K562 (cell line): ENCODE measurements around the gene SCT. TPM values are rescaled to one million over a fixed set of nuclear protein-coding genes. Genes with fewer than 3 reads are reported as not detected.
A peak's percentile ranks its signal among the peaks of the same experiment; 100 is the strongest.

ENCODE experiments used
- ATAC-seq: fragments of 200-7000 bp; cut with Tn5 transposase; 3 replicates; pipeline ENCODE4 v1.9.1; 2020; ENCODE audit warnings: moderate library complexity
- BruUV-seq: library from RNA; stranded (reverse); fragments of 400-500 nt; replicated peaks from 2 replicates; lab custom pipeline; 2021; lab: Mats Ljungman, UMichigan
- CTCF ChIA-PET: fragments of 300-600 bp; formaldehyde crosslinking; extraction: SDS; loops from one replicate; lab custom pipeline; 2021; ENCODE audit warnings: low intra/inter-chr PET ratio; lab: Yijun Ruan, JAX
- POLR2A ChIA-PET: fragments of 300-600, 350-650 bp; sonication (Branson Sonifier 250); formaldehyde crosslinking; extraction: SDS; loops from one replicate; lab custom pipeline; 2021; ENCODE audit warnings: antibody characterized with exemption, inconsistent platforms; lab: Yijun Ruan, JAX
- DNase-seq, 4 experiments: peaks; one replicate each; pipeline versions ENCODE4 v3.0.0 to v3.0.0-alpha.2; 2011 to 2018; ENCODE audit warnings: low spot score in 3 of 4, mixed read lengths in 3 of 4; ENCODE audit errors: extremely low read depth in 1 of 4
- FAIRE-seq: peaks from 2 replicates; lab custom pipeline; 2011; peaks lifted over from hg19 to GRCh38; lab: Jason Lieb, UNC
- H2AFZ ChIP-seq: 2 replicates; pipeline ENCODE4 v1.6.0; 2011; ENCODE audit warnings: low read depth, low read length, control low read depth, inconsistent platforms
- H3K27ac ChIP-seq: fragments of 200-600 bp; 3 replicates; pipeline ENCODE4 v1.8.0; 2011; ENCODE audit warnings: low read depth, mild to moderate bottlenecking, control low read depth, inconsistent platforms, low read length, moderate library complexity, mixed read lengths; ENCODE audit errors: extremely low read depth
- H3K27me3 ChIP-seq, 2 experiments: fragments of 300-600 bp in 1 of 2; 2 replicates in 1 of 2; 3 replicates in 1 of 2; pipeline versions ENCODE4 v1.6.0 to v1.8.0; 2011; ENCODE audit warnings: inconsistent platforms in 2 of 2, low read length in 2 of 2, mild to moderate bottlenecking in 1 of 2, mixed read lengths in 1 of 2, moderate library complexity in 1 of 2; ENCODE audit not compliant: control insufficient read depth in 2 of 2, insufficient read depth in 2 of 2
- H3K36me3 ChIP-seq: fragments of 300-600 bp; 3 replicates; pipeline ENCODE4 v1.8.0; 2011; ENCODE audit warnings: mild to moderate bottlenecking, low read length, inconsistent platforms; ENCODE audit not compliant: control insufficient read depth, insufficient read depth
- H3K4me1 ChIP-seq, 2 experiments: fragments of 200-600 bp in 1 of 2; replicated peaks in 1 of 2; 2 replicates in 1 of 2; 3 replicates in 1 of 2; pipeline versions ENCODE4 v1.5.1 to v1.8.0; 2011; ENCODE audit warnings: inconsistent platforms in 2 of 2, low read length in 2 of 2, mild to moderate bottlenecking in 1 of 2, mixed read lengths in 1 of 2, moderate library complexity in 1 of 2; ENCODE audit not compliant: control insufficient read depth in 2 of 2, insufficient read depth in 2 of 2
- H3K4me2 ChIP-seq: 2 replicates; pipeline ENCODE4 v1.6.1; 2011; ENCODE audit warnings: low read length, control low read depth, inconsistent platforms, mixed read lengths; ENCODE audit not compliant: insufficient read depth
- H3K4me3 ChIP-seq: fragments of 200-600 bp; sonication (generic), shearing (Covaris generic); 2 replicates; pipeline ENCODE4 v1.5.1; 2016; ENCODE audit warnings: control low read depth, inconsistent platforms
- H3K79me2 ChIP-seq: fragments of 200-600 bp; 3 replicates; pipeline ENCODE4 v1.8.0; 2011; ENCODE audit warnings: low read length, inconsistent platforms; ENCODE audit not compliant: control insufficient read depth, insufficient read depth
- H3K9ac ChIP-seq, 2 experiments: 2 replicates each; pipeline versions ENCODE4 v1.6.0 to v1.6.1; 2011; ENCODE audit warnings: low read depth in 2 of 2, low read length in 2 of 2, control low read depth in 1 of 2, inconsistent platforms in 1 of 2, mild to moderate bottlenecking in 1 of 2, mixed read lengths in 1 of 2; ENCODE audit not compliant: insufficient read depth in 1 of 2
- H3K9me1 ChIP-seq: one replicate; pipeline ENCODE4 v1.6.0; 2011; ENCODE audit warnings: inconsistent platforms, mild to moderate bottlenecking, low read length, moderate library complexity; ENCODE audit not compliant: control insufficient read depth, insufficient read depth
- H3K9me3 ChIP-seq: replicated peaks from 2 replicates; pipeline ENCODE4 v1.5.1; 2011; ENCODE audit warnings: low read depth, low read length, inconsistent platforms; ENCODE audit not compliant: control insufficient read depth, insufficient read depth
- H4K20me1 ChIP-seq: replicated peaks from 2 replicates; pipeline ENCODE4 v1.6.1; 2011; ENCODE audit warnings: low read length, inconsistent platforms, mixed read lengths; ENCODE audit not compliant: control insufficient read depth, insufficient read depth
- POLR2G ChIP-seq: fragments of 200-400 bp; formaldehyde crosslinking; IDR thresholded peaks from 2 replicates; pipeline ENCODE4 v1.6.1; 2017; ENCODE audit warnings: low read depth, mild to moderate bottlenecking, antibody characterized with exemption, low read length, moderate library complexity
- SMARCB1 ChIP-seq: IDR thresholded peaks from 2 replicates; pipeline ENCODE4 v1.6.1; 2011; ENCODE audit warnings: improper control_type of control experiment, low read depth; ENCODE audit not compliant: insufficient read length
- WGBS: fragments of 100-300 bp; shearing (Covaris generic); methylation state at CpG from one replicate; pipeline ENCODE4 v1.1.6; 2016; ENCODE audit warnings: low coverage, mixed read lengths; ENCODE audit not compliant: insufficient coverage; ENCODE audit errors: missing lambda C conversion rate; 5-methylcytosine and 5-hydroxymethylcytosine counted together
- in situ Hi-C: fragments of 300-500 bp; cut with MboI; formaldehyde crosslinking; loops from 4 replicates; pipeline ENCODE4 v1.15.0; 2018; ENCODE audit warnings: inconsistent platforms, mixed read lengths
- intact Hi-C: fragments of 100-400 bp; cut with micrococcal nuclease; formaldehyde crosslinking; loops from 2 replicates; pipeline ENCODE4 v1.14.2; 2022
- polyA plus RNA-seq, 8 experiments: library from polyadenylated mRNA; depleted of rRNA in 4 of 8; stranded (reverse) in 5 of 8; unstranded in 3 of 8; fragments of >200 nt; fragmentation: Nextera tagmentation in 2 of 8; fragmentation: Illumina TruSeq in 1 of 8; extraction: Ambion mirVana in 2 of 8; extraction: Trizol in 1 of 8; gene quantifications; 2 replicates each; pipeline versions ENCODE4 v1.2.1 to v1.2.3, GENCODE V29; 2011 to 2014; ENCODE audit warnings: inconsistent platforms in 1 of 8, missing spikeins in 1 of 8
- total RNA-seq, 7 experiments: library from RNA; depleted of rRNA in 6 of 7; stranded (reverse); fragments of >200 nt in 6 of 7; fragmentation: Illumina TruSeq in 2 of 7; extraction: Trizol in 2 of 7; gene quantifications; 2 replicates each; pipeline versions ENCODE4 v1.2.1 to v1.2.3, GENCODE V29; 2011 to 2021; ENCODE audit warnings: low replicate concordance in 1 of 7
- TF ChIP-seq, protein P1 (sequence below): fragments of 450-650 bp; IDR thresholded peaks from 2 replicates; pipeline ENCODE4 v1.6.1; 2016; ENCODE audit warnings: low read depth, mild to moderate bottlenecking, moderate library complexity

The SCT gene
- total and polyA plus RNA-seq, 9 of the 15 experiments (the other 6 are each of a cell fraction or from before 2014, with no cell fraction given): not detected

DNA sequence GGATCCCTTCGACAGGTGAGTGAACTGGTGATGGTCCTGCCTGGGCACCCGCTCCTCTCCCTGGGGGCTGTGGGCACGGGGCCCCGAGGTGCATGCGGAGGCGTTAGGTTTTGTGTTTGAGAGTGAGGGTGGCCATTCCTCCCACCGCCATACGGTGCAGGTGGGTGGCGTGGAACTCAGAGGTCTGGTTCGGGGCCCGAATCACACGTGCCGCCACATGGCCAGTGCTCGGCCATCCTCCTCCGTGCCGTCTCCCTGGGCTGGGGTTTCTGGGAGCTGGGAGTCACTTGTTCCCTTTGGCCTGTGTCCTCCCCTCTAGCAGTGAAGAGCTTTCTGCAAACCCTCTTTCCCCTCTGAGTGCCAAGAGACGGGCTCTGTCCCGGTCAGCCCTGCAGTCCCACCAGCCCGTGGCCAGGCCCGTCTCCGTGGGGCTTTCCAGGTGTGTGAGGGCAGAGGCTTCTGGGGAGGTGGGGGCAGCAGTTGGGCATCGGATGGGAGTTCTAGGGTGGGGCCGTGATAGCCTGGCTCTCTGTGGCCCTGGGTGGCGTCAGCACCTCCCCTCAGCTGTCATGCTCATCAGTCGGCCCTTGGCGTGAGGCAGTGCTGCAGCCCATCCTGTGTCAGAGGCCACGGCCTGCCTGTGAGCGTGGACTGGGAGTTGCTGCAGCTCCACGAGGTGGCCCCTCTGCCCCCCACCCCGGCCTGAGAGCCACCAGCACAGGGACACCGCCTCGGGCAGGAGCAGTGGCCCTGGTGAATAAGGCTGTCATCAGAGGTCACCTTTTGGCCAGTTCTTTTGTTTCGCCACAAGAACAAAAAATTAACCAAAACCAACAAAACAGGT, 21.5 kb downstream of the SCT start:
- intact Hi-C loops: no loop called here
- H3K9me1 ChIP-seq: no peaks in the 10 kb centered on the region
- no peak for DNase-seq
- TF ChIP-seq, protein P1, sequence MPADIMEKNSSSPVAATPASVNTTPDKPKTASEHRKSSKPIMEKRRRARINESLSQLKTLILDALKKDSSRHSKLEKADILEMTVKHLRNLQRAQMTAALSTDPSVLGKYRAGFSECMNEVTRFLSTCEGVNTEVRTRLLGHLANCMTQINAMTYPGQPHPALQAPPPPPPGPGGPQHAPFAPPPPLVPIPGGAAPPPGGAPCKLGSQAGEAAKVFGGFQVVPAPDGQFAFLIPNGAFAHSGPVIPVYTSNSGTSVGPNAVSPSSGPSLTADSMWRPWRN: no peak
- 0 out of 2 replicates have a peak, but pooled peaks have one; percentile 23 for TF ChIP-seq POLR2G
- TF ChIP-seq, all 486 proteins: peak for 1
- CTCF ChIA-PET: no interaction called here
- FAIRE-seq (no peak), ATAC-seq (no peak)
- no TSS peak for BruUV-seq
- H3K9ac ChIP-seq: no peak overlapping the region
- in situ Hi-C loops: no loop called here
- no peak overlapping the region for H3K4me3 ChIP-seq
- H3K79me2 ChIP-seq: no peaks in the 10 kb centered on the region
- peaks cover 95% of the 10 kb centered on the region for H3K36me3 ChIP-seq
- 0 out of 2 replicates have a peak, but pooled peaks cover 4% of the 10 kb centered on the region for H4K20me1 ChIP-seq
- no peaks in the 10 kb centered on the region for H3K27me3 ChIP-seq
- H2AFZ ChIP-seq: no peak overlapping the region
- POLR2A ChIA-PET: interaction anchor here (0.6 kb wide), 2 partner anchors 27 to 397 kb away, joined by 3 read pairs; no protein-coding TSS in a partner anchor
- H3K4me2 ChIP-seq: no peak overlapping the region
- no peaks in the 10 kb centered on the region for H3K9me3 ChIP-seq
- peaks cover 0 to 22% of the 10 kb centered on the region in 2 experiments; a peak in 1 of 5 replicates for H3K4me1 ChIP-seq
- no peak overlapping the region for H3K27ac ChIP-seq
- WGBS: 98% methylated on average over 24 of the region's 33 CpGs

DNA sequence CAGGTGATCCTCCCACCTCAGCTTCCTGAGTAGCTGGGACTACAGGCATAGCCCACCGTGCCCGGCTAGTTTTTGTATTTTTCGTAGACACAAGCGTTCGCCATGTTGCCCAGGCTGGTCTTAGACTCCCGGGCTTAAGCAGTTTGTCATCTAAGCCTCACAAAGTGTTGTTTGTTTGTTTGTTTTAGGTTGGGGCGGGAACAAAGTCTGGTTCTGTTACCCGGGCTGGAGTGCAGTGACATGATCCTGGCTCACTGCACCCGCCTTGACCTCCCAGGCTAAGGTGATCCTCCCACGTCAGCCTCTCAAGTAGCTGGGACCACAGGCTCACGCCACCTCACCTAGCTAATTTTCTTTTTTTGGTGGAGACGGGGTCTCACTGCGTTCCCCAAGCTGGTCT, 23.8 kb downstream of the SCT start:
- in situ Hi-C loops (no loop called here), intact Hi-C loops (no loop called here)
- H3K27ac ChIP-seq: no peak overlapping the region
- no peak for ATAC-seq
- no TSS peak for BruUV-seq
- 0 out of 2 replicates have a peak, but pooled peaks cover 1% of the 10 kb centered on the region for H4K20me1 ChIP-seq
- no peak overlapping the region for H2AFZ ChIP-seq
- H3K4me3 ChIP-seq: no peak overlapping the region
- no peak overlapping the region for H3K9ac ChIP-seq
- POLR2A ChIA-PET: no interaction called here
- H3K79me2 ChIP-seq: no peaks in the 10 kb centered on the region; the same call in 2 of the 3 replicates
- H3K4me2 ChIP-seq: no peak overlapping the region
- peaks cover 90% of the 10 kb centered on the region for H3K36me3 ChIP-seq
- no peak for TF ChIP-seq SMARCB1
- TF ChIP-seq, all 486 proteins: peak for 0
- H3K9me3 ChIP-seq: no peaks in the 10 kb centered on the region
- no peak for FAIRE-seq
- CTCF ChIA-PET: no interaction called here
- DNase-seq: no peak
- WGBS: 94% methylated on average over 13 of the region's 13 CpGs
- H3K4me1 ChIP-seq: peaks cover 0 to 13% of the 10 kb centered on the region in 2 experiments; a peak in 1 of 5 replicates
- no peaks in the 10 kb centered on the region for H3K9me1 ChIP-seq
- no peaks in the 10 kb centered on the region for H3K27me3 ChIP-seq
